ENCODE measurements around the gene AP2A2. TPM values are rescaled to one million over a fixed set of nuclear protein-coding genes. Genes with fewer than 3 reads are reported as not detected.

Gene AP2A2
- total RNA-seq, 1 experiment from 2014 or later, result 42.6 TPM

- DNase-seq, result no peak
- Histone ChIP-seq H3K9me3 (replicated peaks) (no peaks in the 10 kb centered on the region), H3K4me1 (no peaks in the 10 kb centered on the region), H3K4me3 (no peak overlapping the region; the same call in 1 of the 2 replicates), H3K36me3 (peaks cover 7% of the 10 kb centered on the region; the same call in 1 of the 2 replicates), H3K27me3 (no peaks in the 10 kb centered on the region), H3K27ac (no peak overlapping the region)
Measured at GRCh38 chr11:909406-909805, 16.3 kb upstream of the AP2A2 start.

GRCh38 chr11:910044-910588 is 15.6 kb upstream of the AP2A2 start:
- Histone ChIP-seq H3K27me3 (no peaks in the 10 kb centered on the region), H3K9me3 (replicated peaks) (no peaks in the 10 kb centered on the region), H3K27ac (peak overlapping the region; percentile 44; the same call in 1 of the 2 replicates), H3K4me1 (no peaks in the 10 kb centered on the region), H3K4me3 (peak overlapping the region; percentile 100), H3K36me3 (0 out of 2 replicates have a peak, but pooled peaks cover 4% of the 10 kb centered on the region)
- no peak for DNase-seq

- Histone ChIP-seq H3K36me3 (0 out of 2 replicates have a peak, but pooled peaks cover 4% of the 10 kb centered on the region), H3K4me1 (no peaks in the 10 kb centered on the region), H3K27ac (peak within 1 kb of the TSS; percentile 72), H3K9me3 (replicated peaks) (no peaks in the 10 kb centered on the region), H3K27me3 (no peaks in the 10 kb centered on the region), H3K4me3 (peak within 1 kb of the TSS; percentile 100)
- DNase-seq, result peak; percentile 85 to 86
Measured at GRCh38 chr11:910589-911030, 15.1 kb upstream of the AP2A2 start, which contains the start of gene CHID1. Gene CHID1, minus strand, starts transcription at chr11:910810. Its CDS starts 5,994 bp downstream, at chr11:904816.

- H3K36me3 ChIP-seq, result 0 out of 2 replicates have a peak, but pooled peaks cover 4% of the 10 kb centered on the region
- peak overlapping the region; percentile 72 for H3K27ac ChIP-seq
- H3K4me3 ChIP-seq, result peak overlapping the region; percentile 100
- H3K4me1 ChIP-seq, result no peaks in the 10 kb centered on the region
- no peaks in the 10 kb centered on the region for H3K27me3 ChIP-seq
- no peaks in the 10 kb centered on the region for H3K9me3 ChIP-seq (replicated peaks)
- DNase-seq, result peak; percentile 56 to 57
Measured at GRCh38 chr11:911031-911889, 14.4 kb upstream of the AP2A2 start.

- Histone ChIP-seq H3K9me3 (replicated peaks) (no peaks in the 10 kb centered on the region), H3K27ac (no peak overlapping the region), H3K27me3 (no peaks in the 10 kb centered on the region), H3K4me1 (no peaks in the 10 kb centered on the region), H3K36me3 (0 out of 2 replicates have a peak, but pooled peaks cover 4% of the 10 kb centered on the region), H3K4me3 (no peak overlapping the region)
- no peak for DNase-seq
Measured at GRCh38 chr11:911890-912219, 13.8 kb upstream of the AP2A2 start.

GRCh38 chr11:912266-912665 is 13.4 kb upstream of the AP2A2 start:
- no peak for DNase-seq
- 0 out of 2 replicates have a peak, but pooled peaks cover 4% of the 10 kb centered on the region for H3K36me3 ChIP-seq
- H3K4me3 ChIP-seq, result no peak overlapping the region
- H3K4me1 ChIP-seq, result no peaks in the 10 kb centered on the region
- no peaks in the 10 kb centered on the region for H3K27me3 ChIP-seq
- no peak overlapping the region for H3K27ac ChIP-seq
- H3K9me3 ChIP-seq (replicated peaks), result no peaks in the 10 kb centered on the region

- H3K36me3 ChIP-seq, result 0 out of 2 replicates have a peak, but pooled peaks cover 4% of the 10 kb centered on the region
- no peaks in the 10 kb centered on the region for H3K9me3 ChIP-seq (replicated peaks)
- no peak overlapping the region for H3K4me3 ChIP-seq
- H3K27me3 ChIP-seq, result no peaks in the 10 kb centered on the region
- H3K4me1 ChIP-seq, result no peaks in the 10 kb centered on the region
- H3K27ac ChIP-seq, result no peak overlapping the region
- no peak for DNase-seq
Measured at GRCh38 chr11:913043-913442, 12.6 kb upstream of the AP2A2 start.

- Histone ChIP-seq H3K4me1 (no peaks in the 10 kb centered on the region), H3K27me3 (no peaks in the 10 kb centered on the region), H3K27ac (no peak overlapping the region)
Measured at GRCh38 chr11:914204-914603, 11.5 kb upstream of the AP2A2 start.

GRCh38 chr11:914747-915501 is 10.7 kb upstream of the AP2A2 start:
- Histone ChIP-seq H3K9me3 (replicated peaks) (no peaks in the 10 kb centered on the region), H3K27me3 (no peaks in the 10 kb centered on the region), H3K4me3 (no peak overlapping the region), H3K27ac (no peak overlapping the region), H3K4me1 (no peaks in the 10 kb centered on the region), H3K36me3 (no peaks in the 10 kb centered on the region)
- DNase-seq, result no peak

More at GRCh38 chr11:914204-914603, 11.5 kb upstream of the AP2A2 start:
- no peak overlapping the region for H3K4me3 ChIP-seq
- DNase-seq, result no peak
- no peaks in the 10 kb centered on the region for H3K9me3 ChIP-seq (replicated peaks)
- no peaks in the 10 kb centered on the region for H3K36me3 ChIP-seq

- DNase-seq, result no peak
- Histone ChIP-seq H3K4me3 (no peak overlapping the region), H3K36me3 (no peaks in the 10 kb centered on the region), H3K27me3 (no peaks in the 10 kb centered on the region), H3K9me3 (replicated peaks) (no peaks in the 10 kb centered on the region), H3K4me1 (peaks cover 12% of the 10 kb centered on the region; the same call in 1 of the 2 replicates), H3K27ac (no peak overlapping the region)
Measured at GRCh38 chr11:917426-917825, 8.2 kb upstream of the AP2A2 start.

GRCh38 chr11:921921-922678 is 3.6 kb upstream of the AP2A2 start:
- H3K36me3 ChIP-seq, result peaks cover 1% of the 10 kb centered on the region; the same call in 1 of the 2 replicates
- H3K4me1 ChIP-seq, result peaks cover 16% of the 10 kb centered on the region; the same call in 1 of the 2 replicates
- no peaks in the 10 kb centered on the region for H3K27me3 ChIP-seq
- H3K9me3 ChIP-seq (replicated peaks), result no peaks in the 10 kb centered on the region
- H3K4me3 ChIP-seq, result no peak overlapping the region
- peak; percentile 40 to 53 for DNase-seq
- H3K27ac ChIP-seq, result no peak overlapping the region

GRCh38 chr11:923691-924405 is 1.8 kb upstream of the AP2A2 start:
- Histone ChIP-seq H3K4me3 (no peak overlapping the region), H3K9me3 (replicated peaks) (no peaks in the 10 kb centered on the region), H3K36me3 (peaks cover 4% of the 10 kb centered on the region; the same call in 1 of the 2 replicates), H3K27me3 (no peaks in the 10 kb centered on the region), H3K4me1 (peaks cover 16% of the 10 kb centered on the region; the same call in 1 of the 2 replicates), H3K27ac (no peak overlapping the region)
- no peak for DNase-seq

- H3K27ac ChIP-seq, result no peak overlapping the region
- no peak for DNase-seq
- H3K4me3 ChIP-seq, result no peak overlapping the region
- peaks cover 16% of the 10 kb centered on the region; the same call in 1 of the 2 replicates for H3K4me1 ChIP-seq
- no peaks in the 10 kb centered on the region for H3K27me3 ChIP-seq
- H3K36me3 ChIP-seq, result peaks cover 4% of the 10 kb centered on the region; the same call in 1 of the 2 replicates
- no peaks in the 10 kb centered on the region for H3K9me3 ChIP-seq (replicated peaks)
Measured at GRCh38 chr11:924406-925157, 1.1 kb upstream of the AP2A2 start.

Measured in SJCRH30 (cell line).